ENCODE measurements around the gene SLU7.
A peak's percentile ranks its signal among the peaks of the same experiment; 100 is the strongest.
"Not testable (repeated sequence)": the region's sequence is repeated elsewhere in the genome, so short reads cannot be mapped to it uniquely, and the experiment has no call there.

Gene SLU7

GRCh38 chr5:160450164-160450932 is 31.5 kb upstream of the SLU7 start:
- no peak for DNase-seq (ENCODE audit: low read depth in 2 of 2)

- no peak for DNase-seq (ENCODE audit: low read depth in 2 of 2)
Measured at GRCh38 chr5:160449458-160449857, 30.6 kb upstream of the SLU7 start.

- no peak for DNase-seq (ENCODE audit: low read depth in 2 of 2)
Measured at GRCh38 chr5:160448886-160449285, 30.0 kb upstream of the SLU7 start.

- DNase-seq (ENCODE audit: low read depth in 2 of 2) = no peak
Measured at GRCh38 chr5:160445751-160446150, 26.9 kb upstream of the SLU7 start.

GRCh38 chr5:160445132-160445531 is 26.3 kb upstream of the SLU7 start:
- no peak for DNase-seq (ENCODE audit: low read depth in 2 of 2)

- no peak for DNase-seq (ENCODE audit: low read depth in 2 of 2)
Measured at GRCh38 chr5:160444407-160444806, 25.5 kb upstream of the SLU7 start.

GRCh38 chr5:160442824-160443431 is 24.0 kb upstream of the SLU7 start:
- DNase-seq (ENCODE audit: low read depth in 2 of 2) = no peak

GRCh38 chr5:160441311-160441781 is 22.5 kb upstream of the SLU7 start:
- DNase-seq (ENCODE audit: low read depth in 2 of 2) = no peak

- DNase-seq (ENCODE audit: low read depth in 2 of 2) = peak; percentile 78 to 84
Measured at GRCh38 chr5:160439205-160439600, 20.3 kb upstream of the SLU7 start.

- DNase-seq (ENCODE audit: low read depth in 2 of 2) = peak; percentile 19 to 26
Measured at GRCh38 chr5:160438316-160439204, 19.7 kb upstream of the SLU7 start.

GRCh38 chr5:160437271-160437670 is 18.4 kb upstream of the SLU7 start:
- DNase-seq (ENCODE audit: low read depth in 2 of 2) = no peak

- not testable (repeated sequence) for DNase-seq (ENCODE audit: low read depth in 2 of 2)
Measured at GRCh38 chr5:160436661-160437060, 17.8 kb upstream of the SLU7 start.

- DNase-seq (ENCODE audit: low read depth in 2 of 2) = no peak
Measured at GRCh38 chr5:160436017-160436416, 17.1 kb upstream of the SLU7 start.

GRCh38 chr5:160435532-160435931 is 16.7 kb upstream of the SLU7 start:
- DNase-seq (ENCODE audit: low read depth in 2 of 2) = no peak

GRCh38 chr5:160434022-160434531 is 15.2 kb upstream of the SLU7 start:
- DNase-seq (ENCODE audit: low read depth in 2 of 2) = no peak

- DNase-seq (ENCODE audit: low read depth in 2 of 2) = no peak
Measured at GRCh38 chr5:160432787-160433186, 13.9 kb upstream of the SLU7 start.

GRCh38 chr5:160432196-160432595 is 13.3 kb upstream of the SLU7 start:
- DNase-seq (ENCODE audit: low read depth in 2 of 2) = no peak

- no peak for DNase-seq (ENCODE audit: low read depth in 2 of 2)
Measured at GRCh38 chr5:160427607-160428006, 8.7 kb upstream of the SLU7 start.

- no peak for DNase-seq (ENCODE audit: low read depth in 2 of 2)
Measured at GRCh38 chr5:160423099-160423498, 4.2 kb upstream of the SLU7 start.

- DNase-seq (ENCODE audit: low read depth in 2 of 2) = peak; percentile 75 to 83
Measured at GRCh38 chr5:160421625-160422258, 2.9 kb upstream of the SLU7 start, which contains the start of gene PTTG1. Gene PTTG1 (plus strand): TSS chr5:160421855. CDS start chr5:160422313, 458 bp downstream.

GRCh38 chr5:160420331-160420610 is 1.4 kb upstream of the SLU7 start:
- DNase-seq (ENCODE audit: low read depth in 2 of 2) = no peak

All from stimulated activated CD8-positive, alpha-beta memory T cell treated with anti-CD3 and anti-CD28 coated beads, Interleukin-2, amount 100 ng/mL, for 1 hour (primary cell).